ENCODE data around the gene FAM131B. TPM values are rescaled to one million over a fixed set of nuclear protein-coding genes. Genes with fewer than 3 reads are reported as not detected.

The FAM131B gene
- total RNA-seq, 1 experiment from 2014 or later, result 17.3 TPM

GRCh38 chr7:143372070-143372469 lies 9.6 kb upstream of the FAM131B start:
- no peaks in the 10 kb centered on the region for H3K79me1 ChIP-seq (ENCODE audit: insufficient read depth, low read depth, low read length, poor library complexity, severe bottlenecking)
- H3K79me2 ChIP-seq (ENCODE audit: insufficient read depth, low read length), result no peaks in the 10 kb centered on the region
- H3K23ac ChIP-seq (ENCODE audit: insufficient read length, low read depth, low read length), result no peak overlapping the region
- peaks cover 2% of the 10 kb centered on the region; the same call in 1 of the 2 replicates for H3K27me3 Mint-ChIP-seq (ENCODE audit: low read depth)
- H3K4me1 ChIP-seq (ENCODE audit: insufficient read depth, low read length), result peaks cover 12% of the 10 kb centered on the region
- H3K27ac Mint-ChIP-seq, result no peak overlapping the region
- H2BK120ac ChIP-seq (ENCODE audit: low read depth, low read length, poor library complexity, severe bottlenecking), result no peak overlapping the region
- no peak overlapping the region for H2AFZ ChIP-seq (ENCODE audit: low read length)
- H3K4me2 ChIP-seq (ENCODE audit: insufficient read depth, insufficient read length, low read length), result no peak overlapping the region
- H3K23me2 ChIP-seq (ENCODE audit: insufficient read length, low read depth, low read length, poor library complexity, severe bottlenecking), result no peaks in the 10 kb centered on the region
- H2BK12ac ChIP-seq (ENCODE audit: insufficient read length, low read depth, low read length), result no peak overlapping the region
- H2BK15ac ChIP-seq (ENCODE audit: low read depth, low read length), result no peak overlapping the region
- H3K56ac ChIP-seq (ENCODE audit: insufficient read length, low read depth, low read length), result no peak overlapping the region
- no peak overlapping the region for H3K9ac ChIP-seq (ENCODE audit: extremely low read depth, insufficient read length, low read length)
- H4K20me1 ChIP-seq (ENCODE audit: control insufficient read depth, insufficient read depth, insufficient read length), result no peaks in the 10 kb centered on the region
- WGBS (ENCODE audit: extremely low coverage, insufficient read length, low lambda C conversion rate), result no CpG with 5 or more reads among the region's 4 CpGs
- H2BK20ac ChIP-seq (ENCODE audit: low read depth, low read length, poor library complexity, severe bottlenecking), result no peak overlapping the region
- H2BK5ac ChIP-seq (ENCODE audit: insufficient read length, low read length), result no peak overlapping the region
- H3T11ph ChIP-seq (ENCODE audit: low read length), result no peak overlapping the region
- H3K9me3 Mint-ChIP-seq, result no peaks in the 10 kb centered on the region
- no peak overlapping the region for H3K4ac ChIP-seq (ENCODE audit: low read depth, low read length)
- TF ChIP-seq CTCF (conservative IDR thresholded peaks at IDR 0.05), result no peak
- H3K9me3 ChIP-seq (ENCODE audit: control insufficient read depth, low read depth, low read length), result no peaks in the 10 kb centered on the region
- H3K27ac ChIP-seq (ENCODE audit: insufficient read length, low read depth, low read length), result no peak overlapping the region
- no peak for DNase-seq
- H3K4me1 Mint-ChIP-seq, result peaks cover 46 to 47% of the 10 kb centered on the region in 2 experiments
- H2AK5ac ChIP-seq (ENCODE audit: insufficient read length, low read length), result no peak overlapping the region
- H3K4me3 Mint-ChIP-seq, result no peak overlapping the region
- H3K27me3 ChIP-seq (ENCODE audit: insufficient read depth, low read length), result no peaks in the 10 kb centered on the region
- H3K36me3 Mint-ChIP-seq (ENCODE audit: insufficient read depth in 1 of 3, low read depth in 3 of 3), result no peaks in the 10 kb centered on the region
- H3K14ac ChIP-seq (ENCODE audit: insufficient read depth, low read length), result no peak overlapping the region
- H4K91ac ChIP-seq (ENCODE audit: insufficient read length, low read depth, low read length), result no peak overlapping the region
- no peak overlapping the region for H4K5ac ChIP-seq (ENCODE audit: insufficient read length, low read depth, low read length)
- no peak overlapping the region for H4K8ac ChIP-seq (replicated peaks; ENCODE audit: insufficient read length, low read depth, low read length)
- H3K18ac ChIP-seq (ENCODE audit: insufficient read length, low read depth, low read length), result no peak overlapping the region
